Thyroid gland (tissue), 4 donors: ENCODE measurements around the gene PHACTR1. TPM values are rescaled to one million over a fixed set of nuclear protein-coding genes. Genes with fewer than 3 reads are reported as not detected.

Experiments
- DNase-seq, 2 donors: peaks; one replicate each; pipeline ENCODE4 v3.0.0-alpha.2; 2019
- H3K27ac ChIP-seq, 3 donors: fragments of 200-600 bp; sonication (generic); 1 replicate in 2 of 3; 2 replicates in 1 of 3; pipeline ENCODE4 v1.5.1; 2016 to 2019; ENCODE audit warnings: mild to moderate bottlenecking in 1 of 3, moderate library complexity in 1 of 3
- H3K27me3 ChIP-seq: fragments of 200-600 bp; sonication (generic); one replicate; pipeline ENCODE4 v1.5.1; 2019
- H3K36me3 ChIP-seq, 2 donors: fragments of 200-600 bp; sonication (generic); one replicate each; pipeline ENCODE4 v1.5.1; 2016 to 2019
- H3K4me1 ChIP-seq, 2 donors: fragments of 200-600 bp; sonication (generic); one replicate each; pipeline ENCODE4 v1.5.1; 2017 to 2019
- H3K4me3 ChIP-seq, 3 donors: fragments of 200-600 bp; sonication (generic); replicated peaks in 1 of 3; 1 replicate in 2 of 3; 2 replicates in 1 of 3; pipeline ENCODE4 v1.5.1; 2016; ENCODE audit warnings: mild to moderate bottlenecking in 1 of 3
- H3K9me3 ChIP-seq: fragments of 200-600 bp; sonication (generic); one replicate; pipeline ENCODE4 v1.5.1; 2017
- POLR2A ChIP-seq, 2 donors: fragments of 450-650 bp; IDR thresholded peaks; one replicate each; pipeline ENCODE4 v1.6.1; 2017; ENCODE audit warnings: antibody characterized with exemption in 2 of 2, mild to moderate bottlenecking in 2 of 2, moderate library complexity in 1 of 2
- WGBS, 2 donors: methylation state at CpG; one replicate each; pipeline ENCODE4 v1.1.5; 2017; 5-methylcytosine and 5-hydroxymethylcytosine counted together
- intact Hi-C: fragments of 100-400 bp; cut with DNase I; formaldehyde crosslinking; loops from one replicate; pipeline ENCODE4 v1.15.1; 2023
- total RNA-seq, 4 donors: library from RNA; depleted of rRNA; stranded (reverse); fragments of >200 nt; gene quantifications; one replicate each; pipeline ENCODE4 v1.2.3, GENCODE V29; 2016
- TF ChIP-seq, protein P1 (sequence below), 6 experiments: fragments of 200-600 bp in 3 of 6; fragments of 450-650 bp in 3 of 6; sonication (generic) in 3 of 6; IDR thresholded peaks; one replicate each; pipeline ENCODE4 v1.5.1; 2016 to 2019; ENCODE audit warnings: antibody characterized with exemption in 6 of 6, mild to moderate bottlenecking in 2 of 6, inconsistent platforms in 1 of 6, moderate library complexity in 1 of 6

Gene PHACTR1
- total RNA-seq, 4 donors from 2014 or later: 2.9 to 8.6 (median 4.4) TPM

GRCh38 chr6:13272131-13273046 is 555.8 kb downstream of the PHACTR1 start:
- 90 to 91% methylated on average over 24 of the region's 24 CpGs for WGBS, 2 donors
- Histone ChIP-seq H3K27ac (no peak overlapping the region), H3K9me3 (no peaks in the 10 kb centered on the region), H3K36me3 (no peaks in the 10 kb centered on the region), H3K27me3 (no peaks in the 10 kb centered on the region), H3K4me1 (no peaks in the 10 kb centered on the region), H3K4me3 (no peak overlapping the region)
- intact Hi-C loops: no loop called here
- peak in 1 of 2 donors; percentile 14 for DNase-seq
- TF ChIP-seq, protein P1, sequence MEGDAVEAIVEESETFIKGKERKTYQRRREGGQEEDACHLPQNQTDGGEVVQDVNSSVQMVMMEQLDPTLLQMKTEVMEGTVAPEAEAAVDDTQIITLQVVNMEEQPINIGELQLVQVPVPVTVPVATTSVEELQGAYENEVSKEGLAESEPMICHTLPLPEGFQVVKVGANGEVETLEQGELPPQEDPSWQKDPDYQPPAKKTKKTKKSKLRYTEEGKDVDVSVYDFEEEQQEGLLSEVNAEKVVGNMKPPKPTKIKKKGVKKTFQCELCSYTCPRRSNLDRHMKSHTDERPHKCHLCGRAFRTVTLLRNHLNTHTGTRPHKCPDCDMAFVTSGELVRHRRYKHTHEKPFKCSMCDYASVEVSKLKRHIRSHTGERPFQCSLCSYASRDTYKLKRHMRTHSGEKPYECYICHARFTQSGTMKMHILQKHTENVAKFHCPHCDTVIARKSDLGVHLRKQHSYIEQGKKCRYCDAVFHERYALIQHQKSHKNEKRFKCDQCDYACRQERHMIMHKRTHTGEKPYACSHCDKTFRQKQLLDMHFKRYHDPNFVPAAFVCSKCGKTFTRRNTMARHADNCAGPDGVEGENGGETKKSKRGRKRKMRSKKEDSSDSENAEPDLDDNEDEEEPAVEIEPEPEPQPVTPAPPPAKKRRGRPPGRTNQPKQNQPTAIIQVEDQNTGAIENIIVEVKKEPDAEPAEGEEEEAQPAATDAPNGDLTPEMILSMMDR (IDR thresholded peaks at IDR 0.05): no peak
- no peak for TF ChIP-seq POLR2A (IDR thresholded peaks at IDR 0.05)

GRCh38 chr6:13273202-13273930 is 556.8 kb downstream of the PHACTR1 start:
- DNase-seq: no peak
- 85 to 91% methylated on average over 10 of the region's 10 CpGs for WGBS, 2 donors
- Histone ChIP-seq H3K27me3 (no peaks in the 10 kb centered on the region), H3K4me1 (no peaks in the 10 kb centered on the region), H3K9me3 (no peaks in the 10 kb centered on the region), H3K36me3 (no peaks in the 10 kb centered on the region), H3K4me3 (no peak overlapping the region), H3K27ac (no peak overlapping the region)
- intact Hi-C loops: no loop called here
- TF ChIP-seq, protein P1 (IDR thresholded peaks at IDR 0.05): no peak
- TF ChIP-seq POLR2A (IDR thresholded peaks at IDR 0.05): no peak

DNA sequence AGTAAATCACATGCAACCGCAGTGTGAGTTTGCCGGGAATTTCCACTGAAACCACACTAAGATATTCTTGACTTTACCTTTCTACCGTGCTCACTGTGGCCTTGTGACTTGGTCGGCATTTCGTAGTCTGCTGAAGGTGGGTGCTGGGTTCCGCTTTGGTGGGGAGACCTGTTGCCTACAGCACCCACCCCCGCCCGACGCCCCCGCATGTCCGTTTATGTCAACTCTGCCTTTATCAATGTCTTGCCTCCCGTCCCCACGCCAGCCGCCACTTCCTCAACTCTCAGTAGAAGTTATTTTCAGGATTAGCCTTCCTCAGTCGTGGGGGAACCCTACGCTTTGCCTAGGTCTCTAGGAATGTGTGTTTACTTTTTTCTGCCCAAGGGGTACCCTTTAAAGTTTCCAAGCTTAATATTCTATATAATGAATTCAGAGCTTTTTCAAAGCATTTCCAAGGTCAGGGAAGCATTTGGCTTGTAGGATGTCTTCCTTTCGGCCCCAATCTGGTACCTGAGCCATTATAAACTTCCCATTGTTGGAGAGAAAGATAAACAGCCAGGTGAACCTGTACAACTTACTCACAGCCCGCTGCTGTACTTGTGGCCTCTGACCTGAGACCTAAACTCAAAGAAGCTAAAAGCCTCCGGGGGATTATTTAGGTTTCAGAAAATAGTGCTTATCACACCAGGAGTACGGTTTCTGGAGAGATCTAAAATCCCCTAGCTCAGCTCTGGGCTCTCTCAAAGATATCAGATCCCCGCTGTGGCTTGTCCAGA is 557.6 kb downstream of the PHACTR1 start:
- H3K36me3 ChIP-seq: no peaks in the 10 kb centered on the region
- TF ChIP-seq POLR2A (IDR thresholded peaks at IDR 0.05): no peak
- TF ChIP-seq, protein P1 (IDR thresholded peaks at IDR 0.05): no peak
- 86 to 87% methylated on average over 21 of the region's 21 CpGs for WGBS, 2 donors
- no peak overlapping the region for H3K27ac ChIP-seq
- DNase-seq: no peak
- no peak overlapping the region for H3K4me3 ChIP-seq
- H3K4me1 ChIP-seq: no peaks in the 10 kb centered on the region
- intact Hi-C loops: no loop called here
- H3K9me3 ChIP-seq: no peaks in the 10 kb centered on the region
- H3K27me3 ChIP-seq: no peaks in the 10 kb centered on the region

DNA sequence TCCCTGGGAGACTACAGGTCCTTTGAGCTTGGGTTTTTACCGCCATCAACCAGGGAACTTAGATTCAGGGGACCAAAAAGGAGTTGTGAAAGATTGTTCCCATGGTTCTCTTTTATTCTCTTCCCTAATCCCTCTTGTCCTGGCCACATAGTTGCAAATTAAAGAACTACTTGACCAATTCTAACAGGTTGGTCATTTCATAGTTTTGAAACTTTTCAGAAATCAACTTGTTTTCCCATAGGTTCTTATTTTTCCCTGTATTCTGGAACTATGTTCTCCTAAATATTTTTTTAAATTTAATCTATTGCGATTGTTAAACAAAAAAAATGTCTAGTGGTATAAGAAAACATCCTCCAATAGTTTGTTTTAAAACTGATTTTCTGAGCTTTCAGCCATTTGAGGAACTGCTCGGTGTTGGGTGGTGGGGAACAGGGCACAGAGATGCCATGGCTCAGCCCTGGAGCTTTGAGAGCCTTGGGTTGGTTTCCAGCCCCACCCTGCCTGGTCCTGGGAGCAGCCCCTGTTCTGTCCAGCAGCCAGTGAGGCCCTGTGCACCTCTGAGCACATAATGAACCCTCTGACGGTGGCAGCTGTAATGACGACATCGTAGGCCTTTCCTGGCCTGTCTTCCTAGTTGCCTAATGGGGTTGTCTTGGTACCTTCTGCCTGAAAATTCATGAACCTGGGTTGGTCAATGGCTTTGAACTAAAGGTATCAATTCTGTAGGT is 558.3 kb downstream of the PHACTR1 start:
- DNase-seq: no peak
- no peaks in the 10 kb centered on the region for H3K27me3 ChIP-seq
- no peak overlapping the region for H3K4me3 ChIP-seq
- no peaks in the 10 kb centered on the region for H3K4me1 ChIP-seq
- TF ChIP-seq, protein P1 (IDR thresholded peaks at IDR 0.05): no peak
- H3K27ac ChIP-seq: no peak overlapping the region
- H3K36me3 ChIP-seq: no peaks in the 10 kb centered on the region
- no peaks in the 10 kb centered on the region for H3K9me3 ChIP-seq
- WGBS, 2 donors: 80% methylated on average over 6 of the region's 6 CpGs
- intact Hi-C loops: no loop called here
